ENCODE results near the gene ACBD4.
"Not testable (repeated sequence)": the region's sequence is repeated elsewhere in the genome, so short reads cannot be mapped to it uniquely, and the experiment has no call there.

Gene ACBD4

DNA sequence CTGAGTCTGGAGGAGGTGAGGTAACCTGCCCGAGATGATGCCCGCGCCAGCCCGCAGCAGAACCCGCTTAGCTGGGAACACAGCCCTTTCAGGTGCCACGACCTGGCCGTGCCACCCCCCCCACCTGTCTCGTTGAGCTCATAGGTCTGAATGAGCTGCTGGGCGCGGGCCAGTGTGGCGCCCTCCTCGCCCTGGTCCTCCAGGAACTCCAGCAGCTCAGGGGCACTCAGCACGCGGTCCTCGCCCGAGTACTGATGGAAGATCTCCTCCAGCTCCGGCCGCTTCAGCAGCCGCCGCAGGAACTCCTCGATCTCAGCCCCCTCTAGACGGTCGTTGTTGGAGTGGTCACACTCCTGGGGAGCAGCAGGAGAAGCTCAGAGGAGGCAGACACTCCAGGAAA is 16.8 kb upstream of the ACBD4 start:
- no peak overlapping the region for H3K27ac ChIP-seq
- no peak for TF ChIP-seq ZFX (IDR thresholded peaks at IDR 0.05; ENCODE audit: borderline replicate concordance)
- TF ChIP-seq, protein P1, sequence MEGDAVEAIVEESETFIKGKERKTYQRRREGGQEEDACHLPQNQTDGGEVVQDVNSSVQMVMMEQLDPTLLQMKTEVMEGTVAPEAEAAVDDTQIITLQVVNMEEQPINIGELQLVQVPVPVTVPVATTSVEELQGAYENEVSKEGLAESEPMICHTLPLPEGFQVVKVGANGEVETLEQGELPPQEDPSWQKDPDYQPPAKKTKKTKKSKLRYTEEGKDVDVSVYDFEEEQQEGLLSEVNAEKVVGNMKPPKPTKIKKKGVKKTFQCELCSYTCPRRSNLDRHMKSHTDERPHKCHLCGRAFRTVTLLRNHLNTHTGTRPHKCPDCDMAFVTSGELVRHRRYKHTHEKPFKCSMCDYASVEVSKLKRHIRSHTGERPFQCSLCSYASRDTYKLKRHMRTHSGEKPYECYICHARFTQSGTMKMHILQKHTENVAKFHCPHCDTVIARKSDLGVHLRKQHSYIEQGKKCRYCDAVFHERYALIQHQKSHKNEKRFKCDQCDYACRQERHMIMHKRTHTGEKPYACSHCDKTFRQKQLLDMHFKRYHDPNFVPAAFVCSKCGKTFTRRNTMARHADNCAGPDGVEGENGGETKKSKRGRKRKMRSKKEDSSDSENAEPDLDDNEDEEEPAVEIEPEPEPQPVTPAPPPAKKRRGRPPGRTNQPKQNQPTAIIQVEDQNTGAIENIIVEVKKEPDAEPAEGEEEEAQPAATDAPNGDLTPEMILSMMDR (IDR thresholded peaks at IDR 0.05): no peak

DNA sequence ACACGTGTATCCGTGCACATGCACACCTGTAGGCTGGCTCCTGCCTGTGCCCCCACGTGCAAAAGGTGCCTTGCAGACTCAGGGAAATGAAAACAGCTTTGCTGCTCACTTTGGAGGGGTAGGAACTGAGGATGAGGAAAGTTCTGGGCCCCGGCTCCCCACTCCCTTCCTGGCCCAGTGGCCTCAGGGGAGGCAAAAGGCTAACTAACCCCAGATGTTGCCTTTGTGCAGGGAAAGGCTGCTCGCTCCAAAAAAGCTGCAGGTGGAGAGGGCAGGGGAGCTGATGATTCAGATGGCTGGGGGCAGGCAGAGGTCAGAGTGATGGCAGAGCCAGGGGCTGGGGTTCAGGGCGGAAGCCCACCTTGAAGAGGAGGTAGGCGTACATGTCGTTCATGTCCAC is 15.5 kb upstream of the ACBD4 start:
- H3K27ac ChIP-seq: no peak overlapping the region
- no peak for TF ChIP-seq ZFX (IDR thresholded peaks at IDR 0.05; ENCODE audit: borderline replicate concordance)
- TF ChIP-seq, protein P1 (IDR thresholded peaks at IDR 0.05): no peak

DNA sequence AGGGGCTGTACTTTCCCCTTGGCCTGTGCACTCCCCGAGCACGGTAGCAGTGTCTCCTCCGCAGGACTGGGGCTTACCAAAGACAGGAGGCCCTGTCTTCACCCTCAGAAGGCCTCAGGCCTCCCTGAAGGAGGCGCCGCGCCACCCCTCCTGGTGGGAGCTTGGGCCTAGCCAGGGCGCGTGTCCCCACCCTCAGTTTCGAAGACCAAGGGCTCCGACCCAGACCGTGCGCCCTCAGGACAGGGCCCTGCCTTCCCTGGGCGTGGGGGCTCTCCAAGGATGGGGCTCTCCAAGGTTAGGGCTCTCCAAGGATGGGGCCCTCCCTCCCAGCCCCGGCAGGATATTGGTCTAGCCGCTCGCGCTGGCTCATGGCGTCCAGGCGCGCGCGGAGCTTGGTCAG is 14.9 kb upstream of the ACBD4 start:
- TF ChIP-seq, protein P1 (IDR thresholded peaks at IDR 0.05): no peak
- TF ChIP-seq ZFX (IDR thresholded peaks at IDR 0.05; ENCODE audit: borderline replicate concordance): no peak
- H3K27ac ChIP-seq: no peak overlapping the region

DNA sequence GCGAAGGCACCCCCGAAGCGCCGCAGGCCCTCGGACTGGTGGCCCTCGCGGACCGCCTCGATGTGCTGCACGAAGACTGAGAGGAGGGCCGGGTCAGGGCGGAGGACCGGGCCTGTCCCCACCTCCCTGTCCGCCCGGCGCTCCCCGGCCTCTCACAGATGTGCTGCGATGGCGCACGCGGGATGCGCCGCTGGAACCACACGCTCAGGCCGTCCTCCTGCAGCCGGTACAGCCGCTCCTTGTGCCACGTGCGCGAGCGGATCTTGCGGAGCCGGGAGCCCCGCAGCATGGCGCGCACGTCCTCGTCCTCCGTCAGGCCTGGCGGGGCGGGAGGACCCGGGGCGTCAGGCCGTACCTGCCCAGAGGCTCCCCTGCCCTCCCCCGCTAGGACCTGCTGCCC is 14.4 kb upstream of the ACBD4 start:
- TF ChIP-seq, protein P1 (IDR thresholded peaks at IDR 0.05): no peak
- TF ChIP-seq ZFX (IDR thresholded peaks at IDR 0.05; ENCODE audit: borderline replicate concordance): no peak
- H3K27ac ChIP-seq: no peak overlapping the region

DNA sequence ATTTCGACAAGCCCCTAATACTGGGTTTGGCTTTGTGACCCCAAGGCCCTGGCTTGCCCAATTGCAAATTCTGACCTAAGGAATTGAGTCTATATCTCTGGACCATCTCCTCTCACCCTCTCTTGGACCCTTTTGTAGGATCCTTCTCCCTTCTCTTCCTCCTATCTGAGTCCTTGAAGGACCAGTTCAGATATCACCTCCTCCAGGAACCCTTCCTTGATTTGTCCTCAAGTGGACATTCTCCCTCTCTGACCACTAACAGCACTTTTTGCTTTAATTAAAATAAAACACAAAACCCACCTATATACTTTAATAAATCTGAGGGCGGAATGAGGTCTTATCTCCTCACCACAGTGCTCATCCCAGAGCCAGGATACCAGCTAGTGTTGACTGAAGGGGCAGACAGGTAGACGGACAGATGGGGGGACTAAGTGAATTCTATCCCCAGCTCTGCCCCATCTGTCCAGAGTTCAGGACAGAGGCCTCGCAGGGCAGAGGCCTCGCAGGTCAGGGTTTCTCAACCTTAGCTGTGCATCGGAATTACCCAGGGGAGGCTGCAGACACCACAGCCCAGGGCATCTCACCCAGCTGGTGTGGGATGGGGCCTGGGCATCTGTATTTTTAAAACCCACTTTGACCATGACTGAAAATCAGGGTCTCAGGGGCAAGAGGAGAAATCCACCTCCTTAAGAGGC is 12.3 kb upstream of the ACBD4 start:
- no peak overlapping the region for H3K27ac ChIP-seq
- TF ChIP-seq, protein P1 (IDR thresholded peaks at IDR 0.05): no peak
- TF ChIP-seq ZFX (IDR thresholded peaks at IDR 0.05; ENCODE audit: borderline replicate concordance): no peak

DNA sequence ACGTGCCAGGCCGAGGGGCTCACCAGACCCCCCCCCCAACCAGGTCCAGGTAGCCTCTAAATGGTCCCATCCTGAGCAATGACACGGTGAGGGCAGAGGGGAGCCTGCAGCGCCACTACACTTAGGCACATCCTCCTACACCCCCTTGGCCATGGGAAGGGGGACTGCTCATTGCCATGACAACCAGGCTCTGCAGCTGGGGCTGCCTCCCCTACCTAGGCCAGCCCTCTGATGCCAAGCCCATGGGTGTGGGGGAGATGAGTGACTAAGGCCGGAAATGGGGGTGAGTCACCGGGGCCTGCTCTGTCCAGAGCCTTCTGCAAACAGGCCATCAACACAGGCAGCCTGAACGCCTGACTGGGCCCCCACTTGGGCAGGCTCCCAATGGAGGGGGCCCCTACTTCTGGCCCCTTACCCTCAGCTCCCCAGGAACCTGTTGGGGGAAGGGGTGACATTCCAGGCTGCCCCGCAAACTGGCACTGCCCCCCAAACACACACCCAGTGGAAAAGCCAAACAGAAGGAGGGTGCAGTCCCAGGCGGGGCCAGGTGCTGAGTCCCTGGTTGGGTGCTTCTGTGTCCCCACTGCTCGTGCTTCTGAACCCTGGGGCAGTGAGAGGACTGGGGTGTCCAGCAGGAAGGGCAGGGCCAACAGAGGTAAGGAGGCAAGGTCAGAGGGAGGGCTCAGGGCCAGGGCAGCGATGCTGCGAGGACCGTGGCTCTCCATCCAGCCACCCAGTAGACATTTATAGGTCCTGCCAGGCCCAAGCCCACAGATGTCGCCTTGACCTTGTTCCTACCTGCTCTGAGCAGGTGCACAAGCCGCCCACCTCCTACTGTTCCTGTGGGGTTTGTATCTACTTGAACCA is 11.3 kb upstream of the ACBD4 start:
- no peak for TF ChIP-seq ZFX (IDR thresholded peaks at IDR 0.05; ENCODE audit: borderline replicate concordance)
- TF ChIP-seq, protein P1 (IDR thresholded peaks at IDR 0.05): no peak
- H3K27ac ChIP-seq: no peak overlapping the region

DNA sequence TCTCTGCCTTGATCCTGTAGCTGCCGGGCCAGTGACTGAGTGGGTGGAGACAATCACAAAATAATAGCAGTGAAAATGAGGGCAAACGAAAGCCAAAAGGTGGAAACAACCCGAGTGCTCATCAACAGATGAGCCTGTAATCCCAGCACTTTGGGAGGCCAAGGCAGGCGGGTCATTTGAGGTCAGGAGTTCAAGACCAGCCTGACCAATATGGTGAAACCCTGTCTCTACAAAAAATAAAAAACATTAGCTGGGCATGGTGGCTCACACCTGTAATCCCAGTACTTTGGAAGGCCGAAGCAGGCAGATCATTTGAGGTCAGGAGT is 10.7 kb upstream of the ACBD4 start:
- not testable (repeated sequence) for H3K27ac ChIP-seq
